H54 (cell line): Measurements from ENCODE around the gene BPIFB2.

ENCODE experiments used
- DNase-seq: peaks from one replicate; pipeline ENCODE4 v3.0.0; 2011; ENCODE audit warnings: low spot score, mixed read lengths; ENCODE audit not compliant: insufficient read length
- FAIRE-seq: peaks from 3 replicates; lab custom pipeline; 2011; peaks lifted over from hg19 to GRCh38; lab: Jason Lieb, UNC
- POLR2A ChIP-seq: IDR thresholded peaks from 2 replicates; pipeline ENCODE4 v1.6.1; 2011; ENCODE audit warnings: low read depth, mild to moderate bottlenecking, low read length

BPIFB2 gene

DNA sequence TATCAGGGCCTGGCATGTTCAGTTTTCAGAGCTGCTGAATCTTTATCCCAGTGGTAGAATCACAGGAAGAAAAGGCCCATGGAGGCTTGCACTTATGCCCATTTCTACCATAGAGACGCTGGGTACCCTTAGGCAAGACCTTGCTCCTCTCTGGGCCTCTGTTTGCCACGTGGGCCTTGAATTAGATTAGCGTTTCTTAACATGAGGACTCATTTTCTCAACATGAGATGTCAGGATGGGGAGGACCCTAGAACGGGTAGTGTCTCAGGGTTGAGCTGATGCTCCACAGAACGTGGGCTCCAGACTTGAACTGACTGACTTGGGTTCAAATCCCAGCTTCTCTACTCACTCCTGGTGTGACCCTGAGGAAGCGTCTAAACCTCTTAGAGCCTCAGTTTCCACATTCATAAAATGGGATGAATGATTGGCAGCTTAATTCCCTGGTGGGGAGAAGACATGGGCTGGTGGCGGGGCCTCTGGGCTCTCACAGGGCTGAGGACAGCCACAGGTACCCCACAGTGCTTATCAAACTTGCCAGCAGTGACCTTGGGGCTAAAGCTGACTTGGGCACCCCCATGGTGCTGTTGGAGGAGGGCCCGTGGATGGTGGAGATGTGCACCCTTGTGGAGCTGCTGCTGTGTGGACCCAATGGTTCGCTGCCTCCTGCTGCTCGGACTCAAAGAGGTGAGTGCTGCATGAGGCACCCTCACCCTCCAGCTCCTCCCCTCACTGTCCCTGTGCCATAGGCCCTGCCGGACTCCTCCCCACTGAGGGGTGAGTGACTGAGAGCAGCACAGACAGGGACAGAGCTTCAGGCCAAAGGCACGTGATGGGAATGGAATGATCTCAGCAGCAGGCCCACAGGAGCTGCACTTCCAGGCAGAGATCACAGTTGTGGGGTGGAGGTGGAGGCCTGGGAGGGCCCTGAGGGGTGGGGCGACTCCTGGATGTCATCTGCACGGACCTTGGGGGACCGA, 31.5 kb upstream of the BPIFB2 start:
- no peak for DNase-seq

DNA sequence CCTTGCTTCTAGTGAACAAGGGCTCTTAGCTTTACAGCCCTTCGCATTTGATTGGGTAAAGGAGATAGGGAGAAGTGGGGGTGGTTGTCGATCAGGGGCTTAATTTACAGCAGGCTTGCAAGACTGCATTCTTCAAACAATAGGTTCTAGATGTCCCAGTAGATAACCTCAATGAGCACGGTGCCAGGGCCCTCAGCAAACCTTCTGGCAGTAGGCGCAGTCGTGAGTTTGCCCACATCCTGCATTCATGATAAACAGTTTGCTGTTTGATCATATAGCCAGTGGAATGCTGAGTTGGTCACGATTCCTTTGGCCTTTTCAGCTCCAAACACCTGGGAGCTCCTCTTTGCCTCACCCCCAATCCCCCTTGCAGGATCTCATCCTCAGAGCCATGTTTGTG, 30.8 kb upstream of the BPIFB2 start:
- no peak for FAIRE-seq
- TF ChIP-seq POLR2A: no peak
- no peak for DNase-seq

More for the DNA sequence above, 31.5 kb upstream of the BPIFB2 start:
- no peak for TF ChIP-seq POLR2A
- FAIRE-seq: no peak

DNA sequence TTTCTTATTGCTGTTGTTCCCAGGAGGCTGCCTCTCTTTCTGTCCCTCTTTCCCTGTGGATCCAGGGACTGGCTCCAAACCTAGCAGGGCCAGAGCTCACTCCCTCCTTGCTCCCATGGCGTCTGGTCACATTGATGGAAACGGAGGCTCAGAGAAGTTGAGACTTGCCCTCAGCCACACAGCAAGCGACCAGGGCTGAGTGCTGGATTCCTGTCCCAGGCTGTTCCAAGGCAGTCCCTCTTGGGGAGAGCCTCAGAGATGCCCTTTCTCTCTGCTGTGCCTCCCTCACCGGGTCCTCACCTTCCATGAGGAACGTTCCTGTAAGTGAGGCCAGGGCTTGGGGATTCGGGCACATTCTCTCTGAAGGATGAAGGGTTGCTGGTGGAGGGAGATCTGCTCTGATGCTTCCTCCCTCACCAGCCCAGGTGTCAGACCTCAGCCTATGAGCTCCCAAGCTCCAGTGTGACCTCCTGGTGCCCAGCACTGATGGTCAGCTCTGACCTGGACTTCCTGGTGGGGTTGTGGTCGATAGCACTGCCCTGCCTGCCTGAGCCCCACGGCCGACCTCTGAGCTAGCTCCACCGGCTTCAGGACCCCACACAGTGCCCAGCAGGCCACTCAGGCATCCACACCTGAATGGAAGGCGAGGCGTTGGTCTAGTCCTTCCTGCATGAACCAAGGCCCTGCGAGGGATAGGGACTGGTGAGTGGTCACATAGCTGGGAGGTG, 30.1 kb upstream of the BPIFB2 start:
- no peak for FAIRE-seq
- no peak for DNase-seq
- TF ChIP-seq POLR2A: no peak

DNA sequence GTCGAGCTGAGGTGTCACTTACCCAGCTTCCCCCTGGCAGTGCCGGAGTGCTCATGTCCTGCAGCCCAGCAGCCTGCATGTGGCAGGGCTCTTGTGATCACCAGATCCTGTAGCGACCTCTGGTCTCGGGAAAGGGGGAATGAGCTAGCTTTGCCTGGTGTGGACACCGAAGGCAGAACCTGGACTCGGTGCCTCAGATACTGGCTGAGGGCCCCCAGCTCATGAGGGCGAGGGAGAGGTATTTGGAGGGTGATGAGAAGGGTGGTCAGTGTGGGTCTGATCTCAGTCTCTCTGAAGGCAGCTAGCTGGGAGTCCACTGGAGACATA, 29.5 kb upstream of the BPIFB2 start:
- FAIRE-seq: no peak
- no peak for TF ChIP-seq POLR2A

DNA sequence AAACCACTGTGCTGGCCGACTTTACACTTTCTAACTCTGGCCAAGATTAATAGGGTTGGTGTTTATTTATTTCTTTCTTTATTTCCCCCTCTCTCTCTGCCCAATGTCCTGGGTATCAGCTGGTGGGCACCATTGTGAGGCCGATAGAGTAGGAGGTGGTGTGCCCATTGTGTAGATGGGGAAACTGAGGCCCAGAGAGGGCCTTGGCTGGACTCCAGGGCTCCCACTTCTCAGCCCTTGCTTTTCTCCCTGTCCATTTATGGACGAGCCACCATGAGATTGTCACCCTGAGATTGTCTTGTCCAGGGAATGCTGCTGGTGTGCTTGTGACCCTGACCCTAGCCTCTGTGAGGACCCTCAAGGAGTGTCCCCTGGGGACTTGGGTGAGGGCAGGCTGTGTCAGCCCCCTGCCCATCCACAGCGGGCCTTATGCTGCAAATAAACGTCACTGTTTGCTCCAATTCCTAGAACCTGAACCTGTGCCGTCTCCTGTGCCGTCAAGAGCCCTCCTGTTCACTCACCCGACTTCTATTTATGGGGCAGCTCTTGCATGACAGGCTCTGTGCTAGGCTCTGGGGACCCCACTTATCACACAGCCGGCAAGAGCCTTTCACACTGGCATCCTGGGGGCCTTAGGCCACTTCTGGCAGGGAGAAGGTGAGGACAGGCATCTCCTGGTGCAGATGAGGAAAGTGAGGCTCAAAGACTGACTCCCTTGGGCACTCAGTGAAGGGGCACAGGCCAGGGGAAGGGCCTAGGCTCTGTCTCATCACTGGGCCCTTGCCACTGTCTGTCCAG, 28.1 kb upstream of the BPIFB2 start:
- no peak for FAIRE-seq
- TF ChIP-seq POLR2A: no peak
- DNase-seq: no peak

More for the DNA sequence above, 29.5 kb upstream of the BPIFB2 start:
- no peak for DNase-seq

DNA sequence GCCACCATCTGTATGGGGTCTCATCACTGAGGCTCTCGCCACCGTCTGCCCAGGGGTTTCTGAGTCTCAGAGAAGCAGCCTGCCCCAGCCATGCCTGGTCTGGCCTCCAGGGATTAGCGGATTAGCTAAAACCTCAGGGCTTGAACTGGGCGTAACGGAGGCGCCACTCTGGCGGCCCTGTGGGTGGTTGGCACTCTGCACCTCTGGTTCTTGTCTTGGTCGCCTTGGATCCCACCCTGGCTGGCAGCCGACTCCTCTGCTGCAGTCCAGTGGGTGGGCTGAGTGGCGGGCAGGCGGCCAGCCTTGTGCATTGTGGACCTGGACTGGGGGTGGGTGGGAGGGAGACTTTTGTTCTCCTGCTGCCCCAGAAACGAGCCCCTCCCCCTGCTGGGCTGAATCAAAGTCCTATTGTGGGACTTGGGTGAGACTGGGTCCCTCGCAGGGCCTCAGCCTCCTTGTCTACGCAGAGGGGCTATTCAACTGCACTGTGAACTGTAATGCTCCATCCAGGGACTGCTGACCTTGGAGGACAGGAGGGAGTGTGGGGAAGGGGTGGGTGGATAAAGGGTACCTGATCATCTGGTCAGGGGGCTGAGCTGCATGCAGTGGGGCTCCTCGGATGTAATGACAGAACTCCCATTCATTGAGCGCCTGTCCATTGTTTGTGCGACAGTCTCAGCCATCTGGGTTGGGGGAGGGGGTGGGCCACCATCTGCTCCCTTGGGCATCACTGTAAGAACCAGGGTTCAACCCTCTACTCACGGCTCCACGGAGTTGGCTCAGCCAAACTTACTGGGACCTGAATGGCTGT, 27.2 kb upstream of the BPIFB2 start:
- DNase-seq: no peak
- TF ChIP-seq POLR2A: no peak
- no peak for FAIRE-seq

DNA sequence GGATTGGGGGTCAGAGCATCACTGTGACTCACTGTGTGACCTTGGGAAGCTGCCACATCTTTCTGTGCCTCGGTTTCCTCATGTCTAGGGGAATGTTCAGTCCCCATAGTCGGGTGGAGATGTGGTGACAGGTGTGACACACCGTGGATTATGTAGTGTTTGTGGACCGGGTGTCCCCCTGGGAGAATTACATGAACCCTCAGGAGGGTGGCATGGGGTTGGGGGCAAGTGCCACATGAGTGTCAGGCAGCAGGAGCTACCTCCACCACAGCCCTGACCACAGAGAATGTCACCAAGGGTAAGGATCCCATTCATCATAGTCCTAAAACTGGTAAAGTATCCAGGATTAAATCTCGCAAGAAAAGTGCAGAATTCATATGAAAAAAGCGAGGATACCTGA, 26.5 kb upstream of the BPIFB2 start:
- DNase-seq: no peak
- FAIRE-seq: no peak
- TF ChIP-seq POLR2A: no peak

DNA sequence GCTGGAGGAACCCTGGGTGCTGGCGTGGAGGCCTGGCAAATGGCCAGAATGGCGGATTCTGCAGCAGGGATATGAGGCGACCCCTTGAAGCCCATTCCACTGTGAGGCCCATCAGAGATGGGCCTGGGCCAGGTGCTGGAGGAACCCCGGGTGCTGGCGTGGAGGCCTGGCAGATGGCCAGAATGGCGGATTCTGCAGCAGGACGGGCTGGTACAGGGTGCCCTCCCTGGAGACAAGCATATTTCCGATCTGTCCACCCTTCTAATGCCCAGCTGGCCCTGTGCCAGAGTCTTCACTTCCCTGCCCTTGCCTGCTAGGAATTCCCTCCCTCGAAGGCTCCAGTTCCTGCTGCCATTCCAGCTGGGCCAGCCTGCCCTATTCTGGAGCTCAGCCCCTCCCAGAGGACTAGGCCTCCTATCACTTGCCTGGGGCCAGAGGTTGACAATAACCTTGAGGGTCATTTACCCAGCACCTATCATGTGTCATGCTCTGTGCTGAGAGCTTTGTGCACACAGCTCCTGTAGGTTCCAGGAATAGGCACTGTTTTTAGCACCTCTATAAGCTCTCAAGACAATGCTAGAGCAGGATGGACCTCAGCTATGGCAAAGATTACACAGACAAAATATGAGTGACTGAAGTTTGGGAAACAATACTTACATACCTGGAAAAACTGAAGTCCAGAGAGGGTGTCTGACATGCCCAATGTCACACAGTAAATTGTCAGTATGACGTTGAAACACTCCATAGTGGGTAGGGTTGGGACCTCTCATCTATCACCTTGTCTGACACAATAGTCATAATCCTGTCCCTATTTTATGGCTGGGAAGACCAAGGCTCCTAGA, 24.7 kb upstream of the BPIFB2 start:
- FAIRE-seq (no peak), DNase-seq (no peak)

DNA sequence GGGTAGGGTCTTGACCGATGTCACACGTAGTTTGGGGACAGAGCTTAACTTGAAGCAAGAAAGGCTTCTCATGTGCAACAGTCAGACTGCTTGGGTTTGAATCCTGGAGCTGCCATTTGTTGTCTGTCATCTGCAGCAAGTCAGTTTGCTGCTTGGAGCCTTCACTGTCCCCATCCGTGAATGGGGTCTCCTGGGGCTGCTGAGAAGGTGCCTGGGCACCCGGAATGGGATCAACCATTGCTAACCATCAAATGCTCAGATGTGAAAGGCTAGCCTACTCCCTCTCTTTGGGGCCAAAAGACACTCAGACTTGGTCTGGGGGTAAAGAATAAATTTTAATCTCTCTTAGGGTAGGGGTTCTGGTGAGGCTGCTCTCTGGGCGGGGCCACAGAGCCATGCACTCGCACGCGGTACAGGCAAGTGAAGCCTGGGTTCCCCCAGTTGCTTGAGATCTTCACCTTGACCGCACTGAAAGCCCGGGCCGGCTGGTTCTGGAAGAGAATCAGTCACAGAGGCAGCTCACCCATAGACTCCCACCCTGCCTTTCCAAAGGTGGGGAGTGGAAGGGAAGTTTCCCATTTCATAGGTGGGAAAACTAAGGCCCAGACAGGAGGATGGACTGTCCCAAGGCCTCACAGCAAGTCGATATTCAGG, 23.9 kb upstream of the BPIFB2 start:
- DNase-seq: no peak

More for the DNA sequence above, 24.7 kb upstream of the BPIFB2 start:
- TF ChIP-seq POLR2A: no peak

DNA sequence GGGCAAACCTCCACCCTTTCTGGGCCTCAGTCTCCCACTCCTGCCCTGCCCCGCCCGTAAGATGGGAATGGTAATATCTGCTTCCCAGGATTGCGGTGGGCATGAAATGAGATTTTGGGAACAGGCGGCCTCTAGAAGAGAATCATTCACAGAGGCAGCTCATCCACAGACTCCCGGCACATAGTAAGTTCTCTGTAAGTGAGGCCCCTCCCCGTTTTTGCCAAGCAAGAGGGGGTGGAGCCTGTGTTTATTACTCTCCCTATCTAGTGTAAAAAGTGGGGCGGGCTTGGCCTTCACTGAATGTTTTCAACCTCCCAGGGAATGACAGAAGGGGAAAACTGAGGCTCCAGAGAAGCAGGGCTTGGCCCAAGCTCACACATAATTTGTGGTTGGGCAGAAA, 23.3 kb upstream of the BPIFB2 start:
- FAIRE-seq (no peak), DNase-seq (no peak)
- no peak for TF ChIP-seq POLR2A

More for the DNA sequence above, 23.9 kb upstream of the BPIFB2 start:
- FAIRE-seq: no peak
- no peak for TF ChIP-seq POLR2A

DNA sequence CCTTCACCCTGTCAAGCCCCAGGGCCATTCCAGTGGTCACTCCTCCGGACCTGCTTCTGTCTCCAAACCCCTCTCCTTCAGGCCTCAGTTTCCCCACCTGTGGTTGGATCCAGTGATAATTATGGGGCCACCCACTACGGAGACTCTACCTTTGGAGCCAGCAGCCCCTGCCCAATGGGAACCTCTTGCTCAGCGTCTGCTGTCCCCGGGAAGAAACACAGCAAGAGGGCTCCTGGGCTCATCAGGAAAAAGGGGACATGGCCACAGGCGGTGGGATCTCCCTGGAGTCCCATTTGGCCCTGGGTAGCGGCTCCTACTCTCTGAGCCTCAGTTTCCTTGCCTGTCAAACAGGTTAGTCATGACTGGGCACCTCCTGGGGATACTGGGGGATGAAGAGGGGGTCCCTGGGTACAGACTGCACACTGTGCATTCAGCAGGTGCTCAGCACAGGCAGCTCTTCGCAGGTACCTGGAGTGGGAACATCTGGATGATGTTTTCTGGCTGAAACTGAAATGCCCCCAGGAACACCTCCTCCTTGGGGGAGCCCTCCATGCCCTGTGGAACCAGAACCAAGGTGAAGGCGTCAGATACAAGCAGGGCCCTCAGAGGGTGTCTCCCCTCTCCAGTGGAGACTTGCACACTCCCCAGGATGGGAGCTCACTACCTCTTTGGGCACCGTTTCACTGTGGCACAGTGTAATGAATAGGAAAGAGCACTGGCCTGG, 22.7 kb upstream of the BPIFB2 start:
- DNase-seq (no peak), FAIRE-seq (no peak)
- no peak for TF ChIP-seq POLR2A

DNA sequence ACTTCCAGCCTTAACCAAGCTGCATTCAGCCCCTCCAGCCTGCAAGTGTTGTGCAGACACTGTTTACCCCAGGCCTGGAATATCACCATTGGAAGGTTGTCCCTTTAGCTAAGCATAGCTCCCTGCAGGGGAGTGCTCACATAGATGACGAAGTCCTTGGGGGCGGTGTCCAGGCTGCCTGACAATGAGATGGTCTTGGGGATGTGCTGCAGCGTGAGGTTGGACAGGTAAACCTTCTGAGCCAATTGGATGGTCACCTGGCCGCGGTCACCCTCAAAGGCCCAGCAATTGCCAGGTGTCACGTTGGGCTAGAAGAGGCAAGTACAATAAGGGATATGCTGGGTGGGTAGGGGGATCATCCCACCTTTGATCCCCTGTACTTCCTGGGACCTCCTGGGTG, 21.9 kb upstream of the BPIFB2 start:
- no peak for TF ChIP-seq POLR2A
- FAIRE-seq: no peak
- no peak for DNase-seq
